ENCODE data around the gene DEFB116.
"Not testable (repeated sequence)": the region's sequence is repeated elsewhere in the genome, so short reads cannot be mapped to it uniquely, and the experiment has no call there.

DEFB116 gene, protein sequence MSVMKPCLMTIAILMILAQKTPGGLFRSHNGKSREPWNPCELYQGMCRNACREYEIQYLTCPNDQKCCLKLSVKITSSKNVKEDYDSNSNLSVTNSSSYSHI

DNA sequence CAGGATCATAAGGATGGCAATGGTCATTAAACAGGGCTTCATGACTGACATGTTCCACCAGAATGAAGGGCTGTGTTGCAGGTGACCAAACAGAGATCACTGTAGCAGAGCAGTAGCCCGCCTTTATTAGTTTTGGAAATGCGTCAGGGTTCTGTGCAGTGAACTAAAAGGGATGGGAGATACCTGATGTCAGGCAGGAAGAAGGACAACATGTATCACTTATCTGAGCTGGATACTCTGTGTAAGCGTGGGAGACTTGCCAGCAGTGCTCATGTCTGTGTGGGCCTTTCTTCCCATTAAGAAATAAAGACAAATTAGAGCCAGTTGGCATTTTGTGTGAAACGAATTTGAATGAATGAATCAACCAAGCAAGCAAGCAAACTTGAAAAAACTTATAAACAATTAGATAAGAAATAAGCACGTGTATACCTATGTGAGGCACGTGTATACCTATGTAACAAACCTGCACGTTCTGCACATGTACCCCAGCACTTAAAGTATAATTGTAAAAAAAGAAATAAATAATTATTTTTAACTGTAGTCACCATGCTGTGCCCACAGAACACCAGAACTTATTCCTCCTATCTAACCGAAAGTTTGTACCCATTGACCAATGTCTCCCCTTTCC is at the start of gene DEFB116:
Gene DEFB116, minus strand, starts transcription at position 51 of the 628 bp plus-strand sequence. Its CDS starts 0 bp downstream, at position 51.
- no peak for DNase-seq

DNA sequence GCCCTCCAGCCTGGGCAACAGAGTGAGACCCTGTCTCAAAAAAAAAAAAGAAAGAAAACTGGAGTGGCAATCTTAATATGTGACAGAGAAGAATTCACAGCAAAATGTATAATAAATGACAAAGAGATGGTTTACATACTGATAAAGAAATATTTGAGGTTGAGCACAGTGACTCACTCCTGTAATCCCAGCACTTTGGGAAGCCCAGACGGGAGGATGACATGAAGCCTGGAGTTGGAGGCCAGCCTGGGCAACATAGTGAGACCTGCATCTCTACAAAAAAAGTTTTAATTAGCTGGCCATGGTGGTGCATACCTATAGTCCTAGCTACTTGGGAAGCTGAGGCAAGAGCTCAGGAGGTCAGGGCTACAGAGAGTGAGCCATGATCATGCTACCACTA is 47.6 kb upstream of the DEFB116 start:
- no peak for DNase-seq

DNA sequence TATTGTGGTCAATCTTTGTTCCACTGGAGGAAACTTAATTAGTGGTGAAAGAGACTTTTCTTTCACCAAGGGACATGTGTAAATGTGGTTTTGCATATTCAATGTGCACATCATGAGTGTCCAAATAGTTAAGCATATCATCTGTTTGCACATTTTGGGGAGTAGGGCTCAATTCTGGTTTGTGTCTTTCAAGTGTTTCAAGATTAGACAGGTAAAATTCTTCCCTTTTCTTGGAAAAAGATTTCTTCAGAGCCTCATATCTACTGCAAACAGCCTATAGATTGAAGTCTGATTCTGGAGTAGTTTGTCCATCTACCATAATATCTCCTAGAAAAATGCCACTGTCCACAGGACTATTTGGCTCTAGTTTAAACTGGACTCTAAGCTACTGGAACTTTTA is 33.1 kb upstream of the DEFB116 start:
- no peak for DNase-seq

DNA sequence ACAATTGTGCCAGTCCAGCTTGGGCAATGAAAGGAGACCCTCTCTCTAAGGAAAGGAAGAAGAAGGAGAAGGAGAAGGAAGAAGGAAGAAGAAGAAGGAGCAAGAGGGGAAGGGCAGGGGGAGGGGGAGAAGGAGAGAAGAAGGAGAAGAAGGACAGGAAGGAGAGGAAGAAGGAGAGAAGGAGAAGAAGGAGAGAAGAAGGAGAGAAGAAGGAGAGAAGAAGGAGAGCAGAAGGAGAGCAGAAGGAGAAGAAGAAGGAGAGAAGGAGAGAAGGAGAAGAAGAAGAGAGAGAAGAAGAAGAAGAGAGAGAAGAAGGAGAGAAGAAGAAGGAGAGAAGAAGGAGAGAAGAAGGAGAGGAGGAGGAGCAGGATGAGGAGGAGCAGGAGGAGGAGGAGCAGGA is 22.5 kb upstream of the DEFB116 start:
- no peak for DNase-seq

DNA sequence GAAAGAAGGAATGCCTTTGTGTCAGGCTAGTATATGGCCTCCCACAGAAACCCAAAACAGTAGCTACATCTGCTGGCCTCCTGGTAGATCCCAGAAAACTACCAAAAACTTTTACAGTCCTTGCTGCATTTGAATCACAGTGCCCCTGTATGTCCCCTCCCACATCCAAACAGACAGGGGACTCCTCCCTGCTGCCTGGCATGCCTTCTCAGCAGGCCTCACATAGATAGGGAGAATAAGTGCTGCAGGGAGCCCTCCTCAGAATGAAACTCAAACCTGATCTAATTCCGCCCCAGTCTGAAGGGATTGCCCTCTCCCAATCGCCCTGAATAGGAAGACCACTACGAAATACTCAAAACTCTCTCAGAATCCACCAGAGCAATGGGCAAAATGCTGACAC is 14.1 kb upstream of the DEFB116 start:
- no peak for DNase-seq

DNA sequence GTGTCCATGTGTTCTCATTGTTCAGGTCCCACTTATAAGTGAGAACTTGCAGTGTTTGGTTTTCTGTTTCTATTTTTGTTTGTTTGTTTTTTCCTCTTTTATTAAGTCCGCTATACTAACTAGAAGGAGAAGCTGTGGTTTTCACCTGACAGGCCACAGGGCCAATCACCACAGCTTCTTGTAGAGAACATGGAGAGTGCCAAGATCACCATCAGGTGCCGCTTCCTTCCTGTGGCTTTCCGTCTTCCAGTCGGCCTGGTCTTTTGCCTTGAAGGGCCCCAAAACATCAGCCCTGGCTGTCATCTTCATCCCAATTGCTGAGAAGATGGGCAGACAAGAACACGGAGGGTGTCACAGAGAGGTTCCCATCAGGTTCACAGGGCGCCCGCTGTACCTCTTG is 23.4 kb downstream of the DEFB116 start:
- DNase-seq = not testable (repeated sequence)

DNA sequence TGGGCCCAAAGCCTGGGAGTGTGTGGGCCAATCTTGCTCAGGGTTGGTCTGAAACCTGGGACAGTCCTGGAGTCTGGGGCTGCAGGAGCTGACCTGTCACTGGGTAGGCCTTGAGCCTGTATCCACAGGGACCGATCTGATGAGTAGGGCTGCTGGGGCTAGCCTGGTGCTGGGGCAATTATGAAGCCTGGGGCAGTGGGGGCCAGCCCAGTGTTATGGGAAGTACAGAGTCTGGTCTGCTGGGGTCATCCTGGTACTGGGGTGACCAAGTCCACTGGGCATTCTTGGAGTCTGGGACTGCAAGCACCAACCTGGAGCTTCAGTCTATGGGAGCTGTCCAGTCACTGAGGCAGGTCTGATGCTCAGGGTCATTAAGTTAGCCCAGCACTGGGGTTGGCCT is 30.2 kb downstream of the DEFB116 start:
- DNase-seq = no peak

DNA sequence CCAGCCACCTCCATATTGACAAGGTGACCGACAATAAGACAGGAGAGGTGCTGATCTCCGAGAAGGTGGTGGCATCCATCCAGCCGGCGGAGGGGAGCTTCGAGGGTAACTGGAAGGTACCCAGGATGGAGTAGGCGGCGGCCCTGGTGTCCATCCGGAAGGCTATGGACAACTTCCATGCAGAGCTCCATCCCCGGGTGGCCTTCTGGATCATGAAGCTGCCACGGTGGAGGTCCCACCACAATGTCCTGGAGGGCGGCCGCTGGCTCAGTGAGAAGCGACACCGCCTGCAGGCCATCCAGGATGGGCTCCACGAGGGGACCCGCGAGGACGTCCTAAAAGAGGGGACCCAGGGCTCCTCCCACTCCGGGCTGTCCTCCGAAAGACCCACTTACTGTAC is 33.9 kb downstream of the DEFB116 start:
- DNase-seq = no peak

DNA sequence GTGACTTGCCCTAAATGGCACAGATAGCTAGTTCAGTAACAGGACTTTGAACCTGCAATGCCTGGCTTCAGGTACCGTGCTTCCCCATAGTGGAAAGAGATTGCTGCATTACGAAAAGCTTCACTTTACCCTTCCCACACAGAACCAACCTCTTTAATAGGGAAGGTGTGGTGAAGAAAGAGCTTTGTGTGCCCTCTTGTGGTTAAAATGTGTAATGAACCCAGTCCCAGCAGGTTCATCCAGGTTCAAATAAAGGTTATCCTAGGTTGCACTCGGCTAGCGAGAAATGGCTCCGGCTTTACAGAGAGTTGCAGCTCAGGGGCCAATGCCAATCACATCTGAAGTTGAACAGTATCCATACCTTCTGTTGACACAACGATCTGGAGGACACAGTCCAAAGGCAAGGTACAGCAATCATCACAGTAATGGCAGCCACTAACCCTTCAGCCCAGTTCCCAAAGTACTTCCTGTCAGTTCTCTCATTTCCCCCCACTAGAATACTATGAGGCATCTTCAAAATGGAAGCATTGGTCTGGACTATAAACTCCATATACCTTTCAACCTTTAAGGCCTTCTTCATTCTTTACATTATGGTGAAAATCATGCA is 48.0 kb downstream of the DEFB116 start:
- no peak for DNase-seq

DNA sequence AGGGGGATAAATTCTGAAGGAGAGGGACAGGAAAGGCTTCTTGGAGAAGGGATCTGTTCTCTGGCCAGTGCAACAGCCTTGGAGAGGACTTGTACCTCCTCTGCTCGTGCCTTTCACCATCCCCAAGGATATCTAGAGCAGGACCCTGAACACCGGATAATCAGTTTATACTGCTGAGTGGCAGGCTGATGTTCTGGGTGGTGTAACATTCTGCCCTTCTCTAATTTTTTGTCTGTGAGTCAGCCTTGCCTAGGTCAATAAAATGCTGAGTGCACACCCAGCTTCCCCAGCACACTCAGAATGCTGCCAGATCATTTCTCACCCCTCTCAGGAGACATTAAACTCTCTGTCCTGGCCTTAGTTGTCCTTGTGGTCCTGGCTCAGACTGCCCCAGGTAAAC is 51.0 kb downstream of the DEFB116 start, which contains the start of gene DEFB115:
Gene DEFB115, plus strand, starts transcription at position 301 of the 400 bp plus-strand sequence. Its CDS starts 0 bp downstream, at position 301.
- DNase-seq = no peak

DNA sequence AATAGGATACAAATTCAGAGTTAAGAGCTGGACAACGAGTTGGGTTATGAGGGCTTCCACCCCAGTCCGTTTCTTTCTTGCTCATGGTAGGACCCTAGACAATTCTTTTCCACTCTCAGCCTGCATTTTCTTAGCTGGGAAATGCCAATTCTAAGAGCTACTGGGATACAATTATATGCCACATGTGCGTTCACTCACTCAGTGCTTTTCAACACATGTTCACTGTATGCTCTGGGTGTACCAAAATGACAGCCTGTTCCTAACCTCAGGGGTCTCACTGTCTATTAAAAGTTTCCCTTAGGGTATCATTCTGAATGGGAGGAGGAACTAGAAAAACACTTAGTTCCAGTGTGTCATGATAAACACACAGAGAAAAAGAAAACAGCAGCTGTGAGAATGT is 51.4 kb downstream of the DEFB116 start:
- DNase-seq = no peak

Measured in activated CD8-positive, alpha-beta memory T cell treated with anti-CD3 and anti-CD28 coated beads for 24 hours (primary cell).